OCI-LY1 (cell line): Measurements from ENCODE around the gene ACOT12.

Source experiments
- EZH2 ChIP-seq: fragments of 200-600 bp; sonication (generic), shearing (Covaris generic); IDR thresholded peaks from 2 replicates; pipeline ENCODE4 v1.8.0; 2017; ENCODE audit warnings: borderline replicate concordance, mixed run types, mild to moderate bottlenecking, antibody characterized with exemption, low read length, moderate library complexity, mixed read lengths
- TF ChIP-seq, protein P1 (sequence below): fragments of 200-600 bp; sonication (generic), shearing (Covaris generic); IDR thresholded peaks from 2 replicates; pipeline ENCODE4 v1.5.1; 2017; ENCODE audit warnings: mild to moderate bottlenecking, antibody characterized with exemption, low read length, moderate library complexity, mixed read lengths

DNA sequence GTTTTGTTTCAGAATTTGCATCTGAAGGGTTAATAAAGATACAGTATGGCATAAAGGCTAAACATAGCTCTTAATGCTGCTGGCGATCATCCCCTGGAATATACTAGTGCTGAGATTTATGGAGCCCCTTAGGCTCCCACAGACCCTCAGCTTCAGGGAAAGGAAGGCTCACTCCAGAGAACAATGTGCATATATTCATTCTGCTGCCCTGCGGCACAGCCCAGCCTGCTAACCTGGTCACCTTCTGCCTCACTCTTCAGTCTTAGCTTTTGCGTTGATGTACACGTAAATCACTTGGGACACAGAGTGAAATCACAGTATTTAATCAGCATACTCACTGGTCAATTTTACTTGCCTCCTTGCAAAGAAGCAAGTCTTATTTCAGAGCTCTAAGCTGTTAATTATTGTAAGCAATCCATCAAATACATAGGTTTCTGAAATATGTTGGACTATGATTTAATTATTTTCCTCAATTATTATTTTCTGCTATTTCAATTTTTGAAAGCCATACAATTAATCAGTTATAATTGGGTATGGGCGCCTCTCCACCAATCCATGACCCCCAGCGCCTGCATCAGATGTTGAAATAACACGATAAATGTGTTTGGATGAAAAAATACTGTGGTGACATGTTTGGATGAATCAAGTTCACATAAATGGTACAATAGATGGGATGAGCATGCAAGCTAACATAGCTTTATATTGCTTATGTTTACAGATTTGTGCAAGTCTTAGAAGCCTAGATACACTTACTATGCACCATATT lies 11.4 kb upstream of the ACOT12 start:
- TF ChIP-seq, protein P1, sequence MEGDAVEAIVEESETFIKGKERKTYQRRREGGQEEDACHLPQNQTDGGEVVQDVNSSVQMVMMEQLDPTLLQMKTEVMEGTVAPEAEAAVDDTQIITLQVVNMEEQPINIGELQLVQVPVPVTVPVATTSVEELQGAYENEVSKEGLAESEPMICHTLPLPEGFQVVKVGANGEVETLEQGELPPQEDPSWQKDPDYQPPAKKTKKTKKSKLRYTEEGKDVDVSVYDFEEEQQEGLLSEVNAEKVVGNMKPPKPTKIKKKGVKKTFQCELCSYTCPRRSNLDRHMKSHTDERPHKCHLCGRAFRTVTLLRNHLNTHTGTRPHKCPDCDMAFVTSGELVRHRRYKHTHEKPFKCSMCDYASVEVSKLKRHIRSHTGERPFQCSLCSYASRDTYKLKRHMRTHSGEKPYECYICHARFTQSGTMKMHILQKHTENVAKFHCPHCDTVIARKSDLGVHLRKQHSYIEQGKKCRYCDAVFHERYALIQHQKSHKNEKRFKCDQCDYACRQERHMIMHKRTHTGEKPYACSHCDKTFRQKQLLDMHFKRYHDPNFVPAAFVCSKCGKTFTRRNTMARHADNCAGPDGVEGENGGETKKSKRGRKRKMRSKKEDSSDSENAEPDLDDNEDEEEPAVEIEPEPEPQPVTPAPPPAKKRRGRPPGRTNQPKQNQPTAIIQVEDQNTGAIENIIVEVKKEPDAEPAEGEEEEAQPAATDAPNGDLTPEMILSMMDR, result no peak
- TF ChIP-seq EZH2, result no peak
